Adipose tissue (tissue), 3 donors: ENCODE results near the gene ANP32A. TPM values are rescaled to one million over a fixed set of nuclear protein-coding genes. Genes with fewer than 3 reads are reported as not detected.
"Not testable (repeated sequence)": the region's sequence is repeated elsewhere in the genome, so short reads cannot be mapped to it uniquely, and the experiment has no call there.

Source experiments
- H3K27ac ChIP-seq: one replicate; pipeline ENCODE4 v1.5.1; 2013; ENCODE audit warnings: low read depth, low read length
- WGBS, 3 donors: extraction: QIAGEN DNeasy Blood & Tissue Kit; methylation state at CpG; one replicate each; pipeline ENCODE4 v1.1.7; 2013; 5-methylcytosine and 5-hydroxymethylcytosine counted together
- polyA plus RNA-seq, 3 donors: library from polyadenylated mRNA; stranded (reverse); fragments of 200-250 nt; gene quantifications; one replicate each; pipeline ENCODE4 v1.2.3, GENCODE V29; 2013
- donor health status: healthy with polysubstance abuse.
- donor health status: Bipolar disorder and iron deficiency.
- donor health status: healthy.

The ANP32A gene
- polyA plus RNA-seq, 3 donors, result 41.9 to 81.2 (median 79.5) TPM

DNA sequence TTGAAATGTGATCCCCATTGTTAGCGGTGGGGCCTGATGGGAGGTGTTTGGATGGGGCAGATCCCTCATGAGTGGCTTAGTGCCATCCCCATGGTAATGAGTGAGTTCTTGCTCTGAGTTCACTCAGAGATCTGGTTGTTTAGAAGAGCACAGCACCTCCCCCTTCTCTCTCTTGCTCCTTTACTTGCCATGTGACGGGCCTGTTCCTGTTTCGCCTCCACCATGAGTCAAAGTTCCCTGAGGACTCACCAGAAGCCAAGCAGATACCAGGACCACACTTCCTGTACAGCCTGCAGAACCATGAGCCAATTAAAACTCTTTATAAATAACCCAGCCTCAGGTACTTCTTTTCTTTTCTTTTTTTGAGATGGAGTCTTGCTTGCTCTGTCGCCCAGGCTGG, 46.6 kb downstream of the ANP32A start:
- 81 to 91% (median 89%) methylated on average over 4 of the region's 4 CpGs for WGBS, 3 donors
- no peak overlapping the region for H3K27ac ChIP-seq

DNA sequence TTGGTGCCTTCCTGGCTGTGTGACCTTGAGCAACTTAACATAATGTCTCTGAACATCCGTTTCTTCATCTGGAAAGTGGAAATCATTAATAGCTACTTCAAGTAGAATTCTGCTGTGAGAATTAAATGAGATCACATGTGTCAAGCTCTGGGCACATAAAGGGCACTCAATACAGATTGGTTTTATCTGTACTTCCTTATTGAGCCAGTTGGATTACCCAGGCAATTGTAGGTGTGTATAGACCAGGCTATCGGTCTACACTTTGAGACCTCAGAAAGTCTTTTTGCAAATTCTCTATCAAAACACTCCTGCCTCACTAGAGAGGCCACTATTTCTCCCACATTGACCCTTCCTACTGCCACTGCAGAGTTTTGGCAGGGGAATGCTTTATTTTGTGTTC, 47.7 kb downstream of the ANP32A start:
- no peak overlapping the region for H3K27ac ChIP-seq
- 60 to 81% (median 67%) methylated on average over 2 of the region's 2 CpGs for WGBS, 3 donors

DNA sequence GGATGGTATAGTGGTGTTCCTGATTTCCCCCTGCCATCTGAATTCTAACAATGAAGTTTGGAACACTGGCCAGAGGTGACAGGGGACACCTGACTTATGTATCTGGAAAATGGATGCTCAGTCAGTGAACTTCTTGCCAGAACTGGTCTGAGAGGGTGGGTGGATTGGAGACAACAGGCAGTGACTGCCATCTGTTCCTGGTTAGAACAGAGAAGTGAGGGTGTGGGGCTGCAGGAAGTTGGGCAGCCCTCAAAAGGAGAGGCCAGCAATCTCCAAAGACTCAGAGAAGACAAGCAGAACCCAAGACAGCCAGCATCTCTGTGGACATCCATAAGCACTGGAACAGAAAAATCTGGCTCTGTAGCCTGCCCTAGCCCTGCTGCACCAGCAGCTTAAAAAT, 50.5 kb downstream of the ANP32A start:
- H3K27ac ChIP-seq, result no peak overlapping the region

DNA sequence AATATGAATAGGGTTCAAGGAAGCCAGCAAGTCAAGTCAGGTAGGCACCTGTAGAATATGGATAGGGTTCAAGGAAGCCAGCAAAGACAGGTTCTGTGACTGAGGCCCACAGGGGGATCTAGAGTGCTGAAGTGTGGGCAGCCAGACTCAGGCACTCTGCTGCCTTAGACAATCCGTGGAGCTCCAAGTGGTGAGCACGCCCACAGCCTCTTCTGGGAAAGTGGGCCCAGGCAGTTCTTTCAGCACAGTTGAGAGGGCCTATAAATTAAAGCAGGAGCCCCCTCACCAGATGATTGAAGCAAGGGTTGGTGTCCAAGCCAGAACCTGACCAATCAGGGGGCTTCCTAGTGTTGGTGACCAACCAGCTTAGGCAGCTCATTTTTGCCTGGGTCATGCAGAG, 51.0 kb downstream of the ANP32A start:
- H3K27ac ChIP-seq, result no peak overlapping the region
- 85 to 95% (median 90%) methylated on average over 2 of the region's 2 CpGs for WGBS, 3 donors

DNA sequence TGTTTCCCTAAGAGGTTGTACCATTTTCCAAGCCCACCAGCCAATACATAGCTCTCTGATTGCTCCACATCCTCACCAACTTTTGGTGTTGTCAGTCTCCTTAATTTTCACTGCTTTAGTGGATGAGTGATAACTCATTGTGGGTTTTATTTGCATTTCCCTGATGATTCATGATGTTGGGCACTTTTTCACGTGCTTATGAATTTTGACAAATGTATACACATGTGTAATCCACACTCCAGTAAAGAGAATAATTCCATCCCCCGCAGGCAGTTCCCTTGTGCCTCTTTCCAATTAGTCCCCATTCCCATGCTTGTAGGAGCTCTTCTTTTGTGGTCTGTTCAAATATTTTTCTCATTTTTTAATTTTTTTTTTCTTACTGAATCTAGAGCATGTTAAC, 52.4 kb downstream of the ANP32A start:
- WGBS, 3 donors, result 13 to 14% (median 14%) methylated on average over 2 of the region's 2 CpGs

DNA sequence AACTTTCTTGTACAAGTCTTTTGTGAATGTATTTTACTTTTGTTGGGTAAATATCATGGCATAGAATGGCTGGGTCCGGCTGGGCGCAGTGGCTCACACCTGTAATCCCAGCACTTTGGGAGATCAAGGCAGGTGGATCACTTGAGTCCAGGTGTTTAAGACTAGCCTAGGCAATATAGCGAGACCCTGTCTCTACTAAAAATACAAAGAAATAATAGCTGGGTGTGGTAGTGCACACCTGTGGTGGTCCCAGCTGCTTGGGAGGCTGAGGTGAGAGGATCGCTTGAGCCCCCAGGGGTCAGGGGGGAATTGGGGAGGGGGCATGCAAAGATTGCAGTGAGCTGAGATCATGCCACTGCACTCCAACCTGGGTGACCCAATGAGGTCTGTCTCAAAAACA, 52.9 kb downstream of the ANP32A start:
- WGBS, 3 donors, result 66 to 81% (median 66%) methylated on average over 4 of the region's 4 CpGs
- H3K27ac ChIP-seq, result no peak overlapping the region

More for the DNA sequence above, 52.4 kb downstream of the ANP32A start:
- no peak overlapping the region for H3K27ac ChIP-seq

DNA sequence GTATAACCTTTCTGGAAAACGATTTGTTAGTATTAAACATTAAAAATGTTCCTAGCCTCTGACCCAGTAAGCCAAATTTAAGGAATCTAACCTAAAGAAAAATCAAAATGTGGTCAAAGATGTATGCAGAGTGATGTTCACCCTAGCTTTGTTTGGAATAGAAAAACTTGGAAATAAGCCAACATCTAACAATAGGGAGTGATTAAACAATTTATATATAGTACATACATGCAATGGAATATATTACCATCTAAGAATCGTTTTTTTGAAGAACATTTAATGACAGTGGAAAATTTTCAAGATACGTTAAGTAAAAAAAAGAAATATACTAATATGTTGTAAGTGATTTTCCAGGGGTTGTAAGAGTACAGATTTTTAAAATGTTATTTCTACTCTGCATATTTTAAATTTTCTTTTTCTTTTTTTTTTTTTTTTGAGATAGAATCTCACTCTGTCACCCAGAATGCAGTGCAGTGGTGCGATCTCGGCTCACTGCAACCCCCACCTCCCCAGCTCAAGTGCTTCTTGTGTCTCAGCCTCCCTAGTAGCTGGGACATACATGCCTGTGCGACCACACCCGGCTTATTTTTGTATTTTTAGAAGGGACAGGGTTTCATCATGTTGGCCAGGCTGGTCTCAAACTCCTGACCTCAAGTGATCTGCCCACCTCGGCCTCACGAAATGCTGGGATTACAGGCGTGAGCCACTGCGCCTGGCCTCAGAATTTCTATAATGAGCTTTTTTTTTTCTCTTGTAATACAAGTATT, 54.9 kb downstream of the ANP32A start:
- no peak overlapping the region for H3K27ac ChIP-seq
- 77 to 79% (median 78%) methylated on average over 11 of the region's 11 CpGs for WGBS, 3 donors

DNA sequence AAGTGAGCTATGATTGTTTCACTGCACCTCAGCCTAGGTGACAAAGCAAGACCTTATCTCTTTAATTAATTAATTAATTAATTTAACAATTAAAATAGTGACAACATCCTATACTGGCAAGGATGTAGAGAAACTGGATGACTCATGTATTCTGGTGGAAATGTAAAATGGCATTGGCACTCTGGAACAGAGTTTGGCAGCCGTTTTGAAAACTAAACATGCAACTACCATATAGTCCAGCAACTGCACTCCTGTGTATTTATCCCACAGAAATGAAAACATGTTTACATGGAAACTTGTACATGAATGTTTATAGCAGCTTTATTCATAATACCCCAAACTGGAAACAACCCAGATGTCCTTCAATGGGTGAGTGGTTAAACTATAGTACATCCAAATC, 56.6 kb downstream of the ANP32A start:
- no peak overlapping the region for H3K27ac ChIP-seq
- WGBS, 3 donors, result 48 to 77% (median 68%) methylated on average over 1 of the region's 1 CpG

DNA sequence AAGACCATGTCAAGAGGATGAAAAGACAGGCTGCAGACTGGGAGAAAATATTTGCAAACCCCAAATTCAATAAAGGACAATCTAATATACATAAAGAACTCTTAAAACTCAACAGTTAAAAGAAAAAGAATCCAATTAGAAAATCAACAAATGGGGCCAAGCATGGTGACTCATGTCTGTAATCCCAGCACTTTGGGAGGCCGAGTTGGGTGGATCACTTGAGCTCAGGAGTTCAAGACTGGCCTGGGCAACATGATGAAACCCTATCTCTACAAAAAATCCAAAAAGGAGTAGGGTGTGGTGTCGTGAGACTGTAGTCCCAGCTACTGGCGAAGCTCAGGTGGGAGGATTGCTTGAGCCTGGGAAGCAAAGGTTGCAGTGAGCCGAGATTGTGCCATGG, 57.6 kb downstream of the ANP32A start:
- 81 to 89% (median 88%) methylated on average over 4 of the region's 4 CpGs for WGBS, 3 donors

DNA sequence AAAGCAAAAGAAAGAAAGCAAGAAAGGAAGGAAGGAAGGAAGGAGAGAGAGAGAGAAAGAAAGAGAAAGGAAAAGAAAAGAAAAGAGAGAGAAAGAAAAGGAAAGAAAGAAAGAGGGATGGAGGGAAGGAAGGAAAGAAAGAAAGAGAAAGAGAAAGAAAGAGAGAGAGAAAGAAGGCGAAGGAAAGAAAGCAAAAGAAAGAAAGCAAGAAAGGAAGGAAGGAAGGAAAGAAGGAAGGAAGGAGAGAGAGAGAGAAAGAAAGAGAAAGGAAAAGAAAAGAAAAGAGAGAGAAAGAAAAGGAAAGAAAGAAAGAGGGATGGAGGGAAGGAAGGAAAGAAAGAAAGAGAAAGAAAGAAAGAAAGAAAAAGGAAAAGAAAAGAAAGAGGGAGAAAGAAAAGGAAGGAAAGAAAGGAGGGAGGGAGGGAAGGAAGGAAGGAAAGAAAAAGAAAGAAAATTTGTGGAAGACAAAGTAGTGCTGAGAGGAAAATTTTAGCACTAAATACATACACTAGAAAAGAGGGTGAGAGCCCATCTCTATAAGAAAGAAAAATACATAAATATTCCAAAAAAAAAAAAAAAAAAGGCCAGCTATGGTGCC, 60.6 kb downstream of the ANP32A start:
- not testable (repeated sequence) for H3K27ac ChIP-seq
- whole genome bisulfite sequencing, 3 donors, result 82 to 94% (median 93%) methylated on average over 1 of the region's 1 CpG

More for the DNA sequence above, 57.6 kb downstream of the ANP32A start:
- H3K27ac ChIP-seq, result no peak overlapping the region

DNA sequence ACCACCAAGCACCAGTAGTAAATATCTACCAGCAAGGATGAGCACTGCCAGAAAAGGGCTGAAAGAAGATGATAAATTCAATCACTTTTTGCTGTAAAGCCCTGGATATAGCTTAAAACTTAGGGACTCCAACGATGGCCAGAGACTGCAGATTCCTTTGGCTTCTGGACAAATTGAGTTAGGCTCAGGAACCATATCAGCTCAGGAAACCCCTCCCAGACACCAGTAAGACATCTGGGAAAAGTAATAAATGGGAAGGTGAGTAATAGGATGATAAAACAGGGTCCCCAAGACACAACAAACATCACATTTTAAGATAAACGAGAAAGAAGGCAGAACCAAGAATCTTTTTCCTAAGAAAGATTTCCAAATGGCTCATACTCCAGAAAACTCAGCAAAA, 65.0 kb downstream of the ANP32A start:
- no peak overlapping the region for H3K27ac ChIP-seq
- 43 to 55% (median 52%) methylated on average over 2 of the region's 2 CpGs for WGBS, 3 donors

DNA sequence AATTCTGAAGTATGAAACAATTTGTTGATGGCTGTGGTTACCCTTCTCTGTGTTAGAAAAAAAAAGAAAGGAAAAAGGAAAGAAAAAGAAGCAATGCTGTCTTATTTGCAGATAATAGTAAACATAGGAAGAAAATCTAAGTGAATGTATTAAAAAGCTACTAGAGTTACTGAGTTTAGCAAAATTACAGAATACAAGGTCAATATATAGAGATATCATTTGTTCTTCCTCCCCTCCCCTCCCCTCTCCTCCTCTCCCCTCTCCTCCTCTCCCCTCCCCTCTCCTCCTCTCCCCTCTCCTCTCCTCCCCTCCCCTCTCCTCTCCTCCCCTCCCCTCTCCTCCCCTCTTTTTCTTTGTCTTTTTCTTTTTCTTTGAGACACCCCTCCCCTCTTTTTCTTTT, 69.1 kb downstream of the ANP32A start:
- no peak overlapping the region for H3K27ac ChIP-seq

DNA sequence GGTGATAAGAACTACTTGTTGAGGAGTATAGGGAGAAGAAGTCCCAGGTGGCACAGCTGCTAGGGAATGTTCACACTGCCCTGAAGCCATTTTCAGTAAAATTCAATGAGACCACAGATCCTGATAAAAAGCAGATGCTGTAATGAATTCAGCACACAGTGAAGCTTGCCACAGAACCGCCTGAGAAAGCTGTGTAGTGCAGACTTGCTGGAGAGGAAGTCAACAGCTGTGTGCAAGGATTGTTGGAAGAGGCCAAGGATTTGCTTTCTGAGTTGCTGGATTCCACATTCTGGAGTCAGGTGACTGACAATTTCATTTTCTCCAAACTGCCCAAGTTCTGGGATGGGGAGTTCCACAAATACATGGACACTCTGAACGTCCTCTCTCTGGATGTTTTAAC, 70.9 kb downstream of the ANP32A start:
- WGBS, 3 donors, result 56 to 78% (median 71%) methylated on average over 2 of the region's 2 CpGs
- no peak overlapping the region for H3K27ac ChIP-seq

DNA sequence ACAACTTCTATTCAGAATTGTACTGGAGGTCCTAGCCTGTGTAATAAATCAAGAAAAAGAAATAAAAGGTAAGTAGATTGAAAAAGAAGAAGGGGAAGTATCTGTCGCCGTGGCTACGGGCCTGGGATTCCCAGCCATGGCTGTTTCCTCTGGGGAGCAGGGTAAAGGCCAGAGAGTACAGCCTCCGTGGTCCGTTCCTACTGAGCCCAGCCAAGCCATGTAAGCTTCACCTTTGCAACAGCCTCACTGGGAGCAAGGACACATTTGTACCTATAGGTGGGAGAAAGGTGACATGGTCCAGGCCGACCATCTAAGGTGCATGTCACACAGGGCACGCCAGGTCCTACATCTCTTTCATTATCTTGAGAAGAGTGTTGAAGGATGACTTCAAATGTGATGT, 71.3 kb downstream of the ANP32A start:
- 76 to 82% (median 82%) methylated on average over 7 of the region's 7 CpGs for WGBS, 3 donors
- no peak overlapping the region for H3K27ac ChIP-seq

DNA sequence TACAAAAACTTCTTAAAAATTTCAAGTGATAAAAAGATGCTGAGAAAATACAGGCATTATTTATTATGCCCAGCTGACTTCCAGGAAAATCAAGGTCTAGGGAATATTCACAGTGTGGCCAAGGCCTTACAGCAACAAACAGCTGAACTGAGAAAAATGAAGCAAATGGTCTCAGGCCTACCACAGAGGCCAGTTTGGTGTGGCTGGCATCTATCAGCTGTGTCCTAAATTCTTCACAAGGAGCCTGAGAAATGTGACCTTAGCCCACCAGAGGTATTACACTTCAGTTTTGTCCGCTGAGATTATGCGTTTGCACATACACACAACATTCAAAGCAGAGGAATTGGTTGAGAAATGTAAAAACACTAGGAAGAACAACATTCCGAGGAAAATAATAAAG, 77.4 kb downstream of the ANP32A start:
- WGBS, 3 donors, result 95 to 97% (median 96%) methylated on average over 3 of the region's 3 CpGs
- no peak overlapping the region for H3K27ac ChIP-seq

DNA sequence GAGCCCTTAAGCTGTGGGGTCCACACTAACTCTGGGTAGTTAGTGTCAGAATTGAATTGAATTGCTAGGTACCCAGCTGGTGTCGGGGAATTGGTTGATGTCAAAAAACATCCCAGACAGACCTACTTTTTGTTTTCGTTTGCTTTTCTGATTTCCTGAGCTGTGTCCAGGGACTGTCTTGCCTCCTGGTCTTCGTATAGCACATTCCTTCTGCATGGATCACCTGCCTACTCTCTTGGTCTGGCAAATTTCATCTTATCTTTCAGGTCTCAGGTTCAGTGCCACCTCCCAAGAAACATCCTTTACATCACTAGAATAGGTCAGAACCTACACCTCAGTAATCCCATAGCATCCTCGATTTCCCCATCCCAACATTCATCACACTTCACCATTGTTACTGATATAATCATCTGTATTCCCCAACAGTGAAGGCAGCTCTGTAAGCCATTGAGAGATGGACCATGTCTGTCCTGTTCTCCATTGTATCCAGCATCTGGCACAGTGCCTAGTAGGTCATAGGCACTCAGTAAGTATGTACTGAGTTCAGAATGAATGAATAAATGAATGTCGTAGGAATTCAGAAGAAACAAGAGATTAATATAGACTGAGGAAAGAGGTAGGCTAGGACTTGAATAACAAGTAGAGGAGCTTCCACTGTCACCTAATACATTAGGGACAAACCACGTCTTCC, 81.2 kb downstream of the ANP32A start:
- no peak overlapping the region for H3K27ac ChIP-seq

DNA sequence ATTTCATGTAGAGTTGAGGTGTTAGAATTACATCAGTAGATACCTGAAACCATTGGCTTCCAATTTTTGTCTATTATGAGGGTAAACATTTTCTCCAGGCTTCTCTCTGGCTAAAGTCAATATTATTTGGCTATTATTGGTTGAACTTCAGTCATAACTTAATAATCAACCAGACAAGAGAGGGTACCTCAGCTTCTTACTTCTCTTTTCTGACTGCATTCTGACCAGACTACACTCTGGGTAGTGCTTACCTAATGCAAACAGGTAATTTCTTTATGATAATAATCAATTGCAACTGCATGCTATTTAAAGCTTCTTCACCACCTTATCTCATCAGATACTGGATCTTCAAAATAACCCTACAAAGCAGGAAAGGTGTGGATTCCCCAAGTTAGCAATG, 85.1 kb downstream of the ANP32A start:
- no peak overlapping the region for H3K27ac ChIP-seq

More for the DNA sequence above, 81.2 kb downstream of the ANP32A start:
- WGBS, 3 donors, result 75 to 80% (median 79%) methylated on average over 6 of the region's 6 CpGs

DNA sequence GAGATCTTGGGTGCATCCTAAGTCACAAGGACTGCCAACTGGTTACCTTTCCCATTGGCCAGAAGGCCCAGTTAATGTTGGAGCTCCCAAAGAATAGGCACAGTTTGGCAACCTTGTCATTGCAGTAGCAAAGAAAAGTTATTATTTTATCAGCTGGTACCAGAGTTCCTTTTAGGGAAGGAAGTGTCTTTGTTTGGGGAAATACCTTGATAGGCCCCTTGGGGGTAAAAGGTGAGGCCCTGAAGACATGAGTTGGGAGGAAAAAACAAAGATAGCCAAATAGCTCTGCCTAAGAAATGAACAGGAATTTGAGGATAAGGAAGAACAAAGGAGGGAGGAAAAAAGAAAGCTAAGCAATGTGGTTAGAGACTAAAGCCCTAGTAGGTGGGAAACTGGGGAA, 85.8 kb downstream of the ANP32A start:
- H3K27ac ChIP-seq, result no peak overlapping the region

DNA sequence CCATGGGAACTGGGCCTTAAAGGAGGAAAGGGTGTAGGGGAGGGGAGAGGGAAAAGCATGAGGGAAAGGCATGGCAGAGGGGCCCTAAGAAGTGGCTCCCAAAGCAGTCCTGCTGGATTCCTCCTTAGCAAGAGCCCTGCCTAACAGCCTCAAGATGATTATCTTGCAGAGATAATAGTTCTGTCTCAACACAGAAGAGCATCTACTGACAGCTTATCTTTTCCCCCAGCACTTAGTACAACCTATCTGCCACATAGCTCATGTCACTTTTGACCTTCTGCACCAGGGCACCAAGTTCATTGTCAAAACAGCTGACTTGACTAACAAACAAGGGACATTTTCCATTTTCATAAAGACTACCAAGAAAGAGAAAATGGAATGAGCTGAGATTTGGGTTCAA, 86.3 kb downstream of the ANP32A start:
- no peak overlapping the region for H3K27ac ChIP-seq

DNA sequence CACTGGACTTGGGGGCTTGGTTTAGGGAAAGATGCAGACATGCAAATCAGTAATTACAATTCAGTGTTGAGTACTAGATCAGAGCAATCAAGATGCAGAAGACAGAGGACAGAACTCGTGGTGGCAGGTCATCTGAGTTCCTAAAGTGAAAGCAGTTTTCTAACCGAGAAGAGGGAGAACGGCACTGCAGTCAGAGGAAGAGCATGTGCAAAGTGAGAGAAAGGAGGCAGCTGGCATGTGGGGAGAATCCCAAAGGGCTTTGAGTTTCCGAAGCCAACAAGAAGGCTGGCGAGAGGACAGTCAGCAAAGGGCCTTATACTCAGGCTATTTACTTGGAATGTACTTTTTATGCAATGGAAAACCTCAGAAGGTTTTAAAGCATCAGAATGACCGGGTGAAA, 87.0 kb downstream of the ANP32A start:
- WGBS, 3 donors, result 19 to 53% (median 21%) methylated on average over 6 of the region's 6 CpGs

More for the DNA sequence above, 87.0 kb downstream of the ANP32A start:
- H3K27ac ChIP-seq, result no peak overlapping the region
